ENCODE measurements around the gene ATRIP.

The ATRIP gene

DNA sequence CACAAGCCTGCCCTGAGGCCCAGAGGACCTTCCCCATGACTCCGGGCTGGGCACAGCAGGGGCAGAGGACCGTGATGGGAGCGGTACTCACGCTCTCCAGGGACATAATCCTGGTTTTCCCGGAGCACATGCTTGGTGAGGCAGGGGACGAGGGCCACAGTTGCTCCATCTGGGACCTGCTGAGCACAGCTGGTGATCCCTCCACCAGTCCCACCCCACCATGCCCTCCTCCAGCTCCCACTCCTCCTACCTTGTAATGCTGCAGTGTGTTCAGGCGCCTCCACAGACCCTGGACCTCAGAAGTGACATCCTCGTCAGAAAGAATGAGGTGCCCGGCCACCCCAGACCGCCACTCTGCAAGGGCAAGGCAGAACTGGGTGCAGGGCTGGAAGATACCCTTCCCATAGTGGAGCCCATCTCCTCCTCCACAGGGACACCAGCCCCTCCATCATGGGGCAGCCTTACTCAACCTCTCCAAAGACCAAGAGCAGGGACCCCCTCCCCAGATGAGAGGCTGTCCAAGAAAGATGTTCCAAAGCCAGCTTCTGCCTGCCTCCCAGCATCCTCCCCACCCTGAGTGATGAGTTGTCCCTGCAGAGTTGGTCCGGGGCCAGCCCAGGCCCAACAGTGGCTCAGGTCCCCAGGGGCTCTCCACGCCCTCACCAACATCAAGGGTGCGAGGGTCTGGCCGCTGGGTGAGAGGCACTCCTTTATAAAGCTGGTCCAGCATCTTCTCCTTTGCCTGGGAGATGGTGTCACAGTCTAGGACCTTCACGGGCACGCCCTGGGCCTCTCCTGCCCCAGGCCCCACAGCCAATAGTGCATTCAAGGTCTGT, 36.1 kb upstream of the ATRIP start:
- no peak for DNase-seq (ENCODE audit: low read depth, low spot score)
- no peak overlapping the region for H3K4me3 ChIP-seq (ENCODE audit: low read depth, low read length)
- TF ChIP-seq, protein P1, sequence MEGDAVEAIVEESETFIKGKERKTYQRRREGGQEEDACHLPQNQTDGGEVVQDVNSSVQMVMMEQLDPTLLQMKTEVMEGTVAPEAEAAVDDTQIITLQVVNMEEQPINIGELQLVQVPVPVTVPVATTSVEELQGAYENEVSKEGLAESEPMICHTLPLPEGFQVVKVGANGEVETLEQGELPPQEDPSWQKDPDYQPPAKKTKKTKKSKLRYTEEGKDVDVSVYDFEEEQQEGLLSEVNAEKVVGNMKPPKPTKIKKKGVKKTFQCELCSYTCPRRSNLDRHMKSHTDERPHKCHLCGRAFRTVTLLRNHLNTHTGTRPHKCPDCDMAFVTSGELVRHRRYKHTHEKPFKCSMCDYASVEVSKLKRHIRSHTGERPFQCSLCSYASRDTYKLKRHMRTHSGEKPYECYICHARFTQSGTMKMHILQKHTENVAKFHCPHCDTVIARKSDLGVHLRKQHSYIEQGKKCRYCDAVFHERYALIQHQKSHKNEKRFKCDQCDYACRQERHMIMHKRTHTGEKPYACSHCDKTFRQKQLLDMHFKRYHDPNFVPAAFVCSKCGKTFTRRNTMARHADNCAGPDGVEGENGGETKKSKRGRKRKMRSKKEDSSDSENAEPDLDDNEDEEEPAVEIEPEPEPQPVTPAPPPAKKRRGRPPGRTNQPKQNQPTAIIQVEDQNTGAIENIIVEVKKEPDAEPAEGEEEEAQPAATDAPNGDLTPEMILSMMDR (IDR thresholded peaks at IDR 0.05; ENCODE audit: insufficient read depth, low read length, missing control alignments) = no peak
- ChIA-PET CTCF (interaction anchor here (3.3 to 16.0 kb wide), 2 partner anchors 9 to 20 kb away, joined by 16 to 749 read pairs; partner anchors contain the start of gene PLXNB1), POLR2A (no interaction called here)

DNA sequence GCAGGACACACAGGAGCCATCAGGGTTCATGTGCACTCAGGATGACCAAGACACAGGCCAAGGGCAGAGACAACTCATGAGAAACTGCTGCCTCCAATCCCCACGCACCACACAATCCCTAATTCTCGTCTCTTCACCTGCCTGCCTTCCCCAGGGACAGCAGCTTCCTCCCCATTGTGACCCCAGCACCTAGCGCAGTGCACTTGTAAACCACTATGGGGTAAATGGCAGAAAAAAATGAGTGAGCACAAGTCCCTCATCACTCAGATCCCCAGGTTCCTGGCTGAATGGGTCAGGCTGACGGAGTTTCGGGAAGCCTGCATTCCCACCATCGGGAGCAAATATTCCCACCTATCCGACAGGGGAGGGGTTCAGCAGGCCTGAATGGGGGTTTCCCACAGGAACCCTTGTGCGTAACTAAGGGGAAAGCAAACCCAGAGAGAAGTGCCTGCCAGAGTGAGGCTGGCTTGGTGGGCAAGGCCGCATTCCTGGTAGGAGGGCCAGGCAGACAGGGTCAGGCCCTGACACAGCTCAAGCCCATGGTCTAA, 35.4 kb upstream of the ATRIP start:
- TF ChIP-seq, protein P1 (IDR thresholded peaks at IDR 0.05; ENCODE audit: insufficient read depth, low read length, missing control alignments) = no peak
- POLR2A ChIA-PET = interaction anchor here (0.6 kb wide), 1 partner anchor 36 kb away, joined by 3 read pairs; the partner anchor contains the start of gene ATRIP
- CTCF ChIA-PET = interaction anchor here (3.3 to 16.0 kb wide), 2 partner anchors 10 to 19 kb away, joined by 16 to 749 read pairs; partner anchors contain the start of gene PLXNB1
- no peak overlapping the region for H3K4me3 ChIP-seq (ENCODE audit: low read depth, low read length)
- no peak for DNase-seq (ENCODE audit: low read depth, low spot score)

DNA sequence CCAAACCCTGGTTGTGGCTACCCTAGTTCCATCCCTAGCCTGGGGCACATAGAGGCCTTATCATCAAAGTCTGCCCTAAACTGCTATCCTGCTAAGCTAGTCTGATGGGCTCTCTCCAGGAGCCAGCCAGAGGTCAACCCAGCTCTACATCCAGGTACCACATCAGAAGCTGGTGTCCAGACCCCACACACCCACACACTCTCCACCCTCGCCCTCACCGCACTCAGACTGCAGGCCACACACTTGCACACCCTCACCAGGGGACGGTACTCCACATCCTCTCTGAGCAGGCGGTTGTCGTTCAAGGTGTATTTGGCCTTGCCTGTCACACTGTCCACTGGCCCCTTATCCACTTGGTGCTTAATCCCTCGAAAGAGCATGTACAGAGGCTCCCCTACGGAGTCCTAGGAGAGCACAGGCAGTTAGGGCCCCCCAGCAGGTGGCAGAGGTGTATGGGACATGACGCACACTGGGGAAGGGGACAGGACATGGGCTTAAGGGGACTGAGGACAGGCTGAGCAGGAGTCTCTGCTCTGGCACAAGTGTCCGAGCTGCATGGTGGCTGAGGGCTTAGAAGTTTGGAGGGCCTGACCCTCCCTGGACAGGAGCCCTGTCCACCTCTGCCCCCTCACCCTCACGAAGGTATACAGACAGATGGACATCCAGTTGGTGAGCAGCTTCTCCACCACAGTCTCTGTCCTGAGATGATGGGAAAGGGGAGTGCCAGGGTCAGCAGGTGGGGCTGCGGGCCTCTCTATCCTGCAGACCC, 34.7 kb upstream of the ATRIP start:
- H3K4me3 ChIP-seq (ENCODE audit: low read depth, low read length) = no peak overlapping the region
- ChIA-PET CTCF (interaction anchor here (0.8 to 16.0 kb wide), 3 partner anchors 11 to 146 kb away, joined by 3 to 749 read pairs (median 16); partner anchors contain the start of gene PLXNB1), POLR2A (interaction anchor here (0.6 kb wide), 1 partner anchor 35 kb away, joined by 3 read pairs; the partner anchor contains the start of gene ATRIP)
- DNase-seq (ENCODE audit: low read depth, low spot score) = no peak
- TF ChIP-seq, protein P1 (IDR thresholded peaks at IDR 0.05; ENCODE audit: insufficient read depth, low read length, missing control alignments) = no peak

DNA sequence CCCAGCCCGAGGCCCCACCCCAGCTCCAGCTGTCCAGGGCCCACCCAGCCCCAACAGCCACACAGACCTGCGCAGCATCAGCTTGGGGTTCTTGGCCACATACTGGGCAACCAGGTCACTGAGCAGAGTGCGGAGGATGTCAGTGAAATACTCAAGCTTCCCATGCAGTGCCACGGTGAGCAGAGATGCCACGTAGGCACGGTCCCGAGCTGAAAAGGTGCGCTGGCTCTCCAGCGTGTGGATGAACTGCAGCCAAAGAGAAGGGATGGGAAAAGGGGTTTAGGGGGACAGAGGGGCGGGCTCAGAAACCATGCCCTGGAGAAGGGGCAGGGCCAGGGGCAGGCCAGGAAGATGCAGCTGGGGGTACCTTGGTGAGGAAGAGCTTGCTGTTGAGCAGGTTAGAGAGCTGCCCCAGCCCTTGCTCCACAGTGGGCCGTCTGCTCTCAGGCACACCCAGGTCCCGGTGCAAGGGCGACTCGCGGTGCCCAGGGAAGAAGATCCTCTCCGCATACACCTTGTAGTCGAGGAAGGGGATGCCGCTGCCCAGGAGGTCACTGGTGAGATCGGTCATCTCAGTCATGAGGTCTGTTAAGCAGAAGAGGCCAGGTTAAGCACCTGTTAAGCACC, 34.0 kb upstream of the ATRIP start:
- H3K4me3 ChIP-seq (ENCODE audit: low read depth, low read length) = no peak overlapping the region
- ChIA-PET POLR2A (no interaction called here), CTCF (interaction anchor here (0.8 to 16.0 kb wide), 3 partner anchors 11 to 145 kb away, joined by 3 to 749 read pairs (median 16); partner anchors contain the start of gene PLXNB1)
- TF ChIP-seq, protein P1 (IDR thresholded peaks at IDR 0.05; ENCODE audit: insufficient read depth, low read length, missing control alignments) = no peak
- no peak for DNase-seq (ENCODE audit: low read depth, low spot score)

DNA sequence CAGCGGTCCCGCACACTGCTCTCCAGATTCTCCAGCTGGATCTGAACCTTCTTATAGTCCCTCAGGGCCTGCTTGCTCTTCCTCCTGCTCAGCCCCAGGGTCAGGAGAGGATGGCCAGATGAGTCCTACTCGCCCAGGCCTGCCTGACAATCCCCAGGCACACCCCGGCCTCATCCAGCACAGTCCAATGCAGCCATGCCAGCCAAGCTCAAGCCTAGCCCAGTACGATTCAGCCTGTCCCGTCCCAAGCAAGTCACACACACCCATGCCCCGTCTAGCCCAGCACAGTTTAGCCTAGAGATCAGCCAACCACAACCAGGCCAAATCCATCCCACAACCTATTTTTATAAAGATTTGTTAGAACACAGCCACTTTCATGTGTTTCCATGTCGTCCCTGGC, 33.5 kb upstream of the ATRIP start:
- no peak overlapping the region for H3K4me3 ChIP-seq (ENCODE audit: low read depth, low read length)
- TF ChIP-seq, protein P1 (IDR thresholded peaks at IDR 0.05; ENCODE audit: insufficient read depth, low read length, missing control alignments) = no peak
- ChIA-PET POLR2A (no interaction called here), CTCF (interaction anchor here (3.3 to 16.0 kb wide), 2 partner anchors 12 to 17 kb away, joined by 16 to 749 read pairs; partner anchors contain the start of gene PLXNB1)
- DNase-seq (ENCODE audit: low read depth, low spot score) = no peak
